ENCODE measurements around the gene MGAT4B. TPM values are rescaled to one million over a fixed set of nuclear protein-coding genes. Genes with fewer than 3 reads are reported as not detected.

Gene MGAT4B
- total RNA-seq, 1 experiment from 2014 or later, result 337 TPM

- POLR2A ChIA-PET (ENCODE audit: unreplicated experiment), result interaction anchor here (0.5 to 0.6 kb wide), 2 partner anchors 77 to 1575 kb away, joined by 3 to 11 read pairs; no protein-coding TSS in a partner anchor
These were observed 9.6 kb downstream of the MGAT4B start for GRCh38 chr5:179796877-179797608.

GRCh38 chr5:179795863-179796833 is 10.5 kb downstream of the MGAT4B start:
- peaks cover 7% of the 10 kb centered on the region for H4K20me1 ChIP-seq (ENCODE audit: insufficient read depth)
- H2AFZ ChIP-seq, result peak overlapping the region; percentile 81
- no TSS peak for BruUV-seq (replicated peaks)
- peak overlapping the region; percentile 65 for H3K27ac ChIP-seq
- H3K9me3 ChIP-seq (ENCODE audit: insufficient read depth, low read depth), result no peaks in the 10 kb centered on the region
- intact Hi-C loops (cut with micrococcal nuclease; ENCODE audit: unreplicated experiment), result loop anchor here (1.0 to 5.0 kb wide), 5 partner anchors 10 to 174 kb away; partner anchors contain the start of genes HNRNPH1, MAML1 and MGAT4B
- H3K79me2 ChIP-seq (ENCODE audit: low read depth), result peaks cover 9% of the 10 kb centered on the region; the same call in 1 of the 2 replicates
- TF ChIP-seq EZH2 (IDR thresholded peaks at IDR 0.05; ENCODE audit: low read depth) (no peak), CTCF (conservative IDR thresholded peaks at IDR 0.05) (peak; percentile 54; the same call in 1 of the 2 replicates)
- H3K27me3 ChIP-seq (ENCODE audit: insufficient read depth, low read depth), result no peaks in the 10 kb centered on the region
- no peaks in the 10 kb centered on the region for H3K9me2 ChIP-seq (ENCODE audit: insufficient read depth)
- no peaks in the 10 kb centered on the region; the same call in none of the 2 replicates for H3K36me3 ChIP-seq (ENCODE audit: low read depth)
- H3K4me2 ChIP-seq, result peak overlapping the region; percentile 93
- peaks cover 17% of the 10 kb centered on the region for H3K4me1 ChIP-seq (replicated peaks; ENCODE audit: insufficient read depth)
- peak; percentile 66 to 93 for DNase-seq
- peaks cover 35% of the 10 kb centered on the region for H3F3A ChIP-seq (ENCODE audit: insufficient read depth, low read depth)
- peak overlapping the region; percentile 86 for H3K4me3 ChIP-seq
- ChIA-PET CTCF (interaction anchor here (0.6 to 0.7 kb wide), 3 partner anchors 15 to 518 kb away, joined by 3 to 8 read pairs (median 7); no protein-coding TSS in a partner anchor), POLR2A (ENCODE audit: unreplicated experiment) (interaction anchor here (0.6 to 0.7 kb wide), 4 partner anchors 8 to 185 kb away, joined by 3 to 38 read pairs (median 7); no protein-coding TSS in a partner anchor)

More at GRCh38 chr5:179796877-179797608, 9.6 kb downstream of the MGAT4B start:
- no peaks in the 10 kb centered on the region for H3K27me3 ChIP-seq (ENCODE audit: insufficient read depth, low read depth)
- H3K79me2 ChIP-seq (ENCODE audit: low read depth), result peaks cover 12% of the 10 kb centered on the region; the same call in 1 of the 2 replicates
- no peak for DNase-seq
- peaks cover 17% of the 10 kb centered on the region for H3K4me1 ChIP-seq (replicated peaks; ENCODE audit: insufficient read depth)
- TSS peak; percentile 73 for BruUV-seq (replicated peaks)
- H4K20me1 ChIP-seq (ENCODE audit: insufficient read depth), result peaks cover 11% of the 10 kb centered on the region
- H3K9me2 ChIP-seq (ENCODE audit: insufficient read depth), result no peaks in the 10 kb centered on the region
- H3F3A ChIP-seq (ENCODE audit: insufficient read depth, low read depth), result peaks cover 35% of the 10 kb centered on the region
- no peaks in the 10 kb centered on the region; the same call in none of the 2 replicates for H3K36me3 ChIP-seq (ENCODE audit: low read depth)
- peak overlapping the region; percentile 93 for H3K4me2 ChIP-seq
- H3K27ac ChIP-seq, result peak overlapping the region; percentile 65
- no peak overlapping the region for H2AFZ ChIP-seq
- CTCF ChIA-PET, result no interaction called here
- no peaks in the 10 kb centered on the region for H3K9me3 ChIP-seq (ENCODE audit: insufficient read depth, low read depth)
- intact Hi-C loops (cut with micrococcal nuclease; ENCODE audit: unreplicated experiment), result loop anchor here (1.0 to 5.0 kb wide), 3 partner anchors 9 to 175 kb away; partner anchors contain the start of genes HNRNPH1 and MGAT4B
- TF ChIP-seq CTCF (conservative IDR thresholded peaks at IDR 0.05) (no peak), EZH2 (IDR thresholded peaks at IDR 0.05; ENCODE audit: low read depth) (no peak)
- peak overlapping the region; percentile 86; the same call in 1 of the 2 replicates for H3K4me3 ChIP-seq
